Smooth muscle cell (in vitro differentiated cells): ENCODE results near the gene RBFOX1. TPM values are rescaled to one million over a fixed set of nuclear protein-coding genes. Genes with fewer than 3 reads are reported as not detected.

Experiments used
- DNase-seq: peaks from one replicate; lab custom pipeline; 2025; ENCODE audit not compliant: unreplicated experiment; lab: John Stamatoyannopoulos, UW
- H2AFZ ChIP-seq: fragments of 200-600 bp; sonication (generic); 2 replicates; pipeline ENCODE4 v1.6.0; 2016; ENCODE audit warnings: antibody characterized with exemption, low read depth, mild to moderate bottlenecking
- H3F3A ChIP-seq: fragments of 200-600 bp; sonication (generic); 2 replicates; pipeline ENCODE4 v1.6.0; 2017; ENCODE audit warnings: antibody characterized with exemption, low read depth
- H3K27ac ChIP-seq: fragments of 200-600 bp; sonication (generic); 2 replicates; pipeline ENCODE4 v1.5.1; 2016; ENCODE audit warnings: low read depth, mild to moderate bottlenecking
- H3K27me3 ChIP-seq: fragments of 200-600 bp; sonication (generic); 2 replicates; pipeline ENCODE4 v1.6.1; 2016; ENCODE audit warnings: low read depth, mild to moderate bottlenecking
- H3K36me3 ChIP-seq: fragments of 200-600 bp; sonication (generic); 2 replicates; pipeline ENCODE4 v1.5.1; 2016; ENCODE audit warnings: low read depth
- H3K4me1 ChIP-seq: fragments of 200-600 bp; sonication (generic); 2 replicates; pipeline ENCODE4 v1.5.1; 2016; ENCODE audit warnings: low read depth
- H3K4me2 ChIP-seq: fragments of 200-600 bp; sonication (generic); 2 replicates; pipeline ENCODE4 v1.6.0; 2016; ENCODE audit warnings: mild to moderate bottlenecking
- H3K4me3 ChIP-seq: fragments of 200-600 bp; sonication (generic); 2 replicates; pipeline ENCODE4 v1.5.1; 2016; ENCODE audit warnings: mild to moderate bottlenecking
- H3K79me2 ChIP-seq: fragments of 200-600 bp; sonication (generic); 2 replicates; pipeline ENCODE4 v1.6.0; 2016; ENCODE audit warnings: low read depth, mild to moderate bottlenecking
- H3K9ac ChIP-seq: fragments of 200-600 bp; sonication (generic); 2 replicates; pipeline ENCODE4 v1.6.0; 2016; ENCODE audit warnings: low read depth
- H3K9me3 ChIP-seq: fragments of 200-600 bp; sonication (generic); replicated peaks from 2 replicates; pipeline ENCODE4 v1.5.1; 2016; ENCODE audit warnings: low read depth
- H4K20me1 ChIP-seq: fragments of 200-600 bp; sonication (generic); 2 replicates; pipeline ENCODE4 v1.6.0; 2016; ENCODE audit warnings: low read depth
- CTCF ChIP-seq: fragments of 200-600 bp; sonication (generic); IDR thresholded peaks from 2 replicates; pipeline ENCODE4 v1.5.1; 2017; ENCODE audit warnings: borderline replicate concordance, mild to moderate bottlenecking, antibody characterized with exemption; ENCODE audit not compliant: insufficient read depth, poor library complexity, severe bottlenecking
- WGBS: methylation state at CpG from one replicate; pipeline ENCODE4 v1.1.7; 2016; ENCODE audit warnings: low lambda C conversion rate; 5-methylcytosine and 5-hydroxymethylcytosine counted together
- polyA plus RNA-seq: library from polyadenylated mRNA; unstranded; fragments of >200 nt; fragmentation: Nextera tagmentation; extraction: Ambion mirVana; gene quantifications from 2 replicates; pipeline ENCODE4 v1.2.1, GENCODE V29; 2016
- total RNA-seq: library from RNA; depleted of rRNA; stranded (reverse); fragments of >200 nt; gene quantifications from 2 replicates; pipeline ENCODE4 v1.2.3, GENCODE V29; 2014

Gene RBFOX1
- total and polyA plus RNA-seq, 2 experiments from 2014 or later = not detected

DNA sequence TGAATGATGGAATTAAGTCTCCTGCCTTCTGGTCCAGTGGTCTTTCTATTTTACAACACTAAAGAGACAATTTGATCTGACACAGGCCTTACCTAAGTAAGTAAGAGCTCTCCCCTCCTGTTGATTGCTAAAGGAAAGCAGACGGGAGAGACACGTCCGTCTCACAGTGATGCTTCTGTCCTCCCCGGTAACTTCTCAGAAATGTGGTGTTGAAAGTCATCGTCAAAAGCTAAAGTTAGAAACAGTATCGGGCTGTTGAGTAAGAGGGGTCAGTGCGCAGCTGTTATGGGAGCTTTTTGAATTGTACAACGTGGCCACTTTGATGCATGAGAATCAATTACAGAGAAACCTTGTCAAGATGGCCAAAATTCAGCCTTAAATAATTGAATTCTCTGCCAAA lies 1.9 kb upstream of the RBFOX1 start:
- TF ChIP-seq CTCF = no peak
- DNase-seq = no peak
- Histone ChIP-seq H3K4me3 (no peak overlapping the region), H3K9ac (no peak overlapping the region), H3K36me3 (no peaks in the 10 kb centered on the region), H3K9me3 (no peaks in the 10 kb centered on the region), H4K20me1 (no peaks in the 10 kb centered on the region), H3K4me2 (no peak overlapping the region), H3F3A (no peaks in the 10 kb centered on the region), H3K79me2 (no peaks in the 10 kb centered on the region), H3K27me3 (no peaks in the 10 kb centered on the region), H2AFZ (no peak overlapping the region), H3K4me1 (peaks cover 5% of the 10 kb centered on the region), H3K27ac (no peak overlapping the region)
- 89% methylated on average over 8 of the region's 8 CpGs for WGBS

GRCh38 chr16:7331997-7332396 lies 648 bp upstream of the RBFOX1 start:
- Histone ChIP-seq H3K4me3 (no peak overlapping the region), H3K9me3 (no peaks in the 10 kb centered on the region), H3K27me3 (no peaks in the 10 kb centered on the region), H3K79me2 (no peaks in the 10 kb centered on the region), H3K9ac (no peak overlapping the region), H2AFZ (no peak overlapping the region), H3K36me3 (no peaks in the 10 kb centered on the region), H3F3A (no peaks in the 10 kb centered on the region), H4K20me1 (no peaks in the 10 kb centered on the region), H3K27ac (no peak overlapping the region), H3K4me1 (peaks cover 5% of the 10 kb centered on the region), H3K4me2 (no peak overlapping the region)
- DNase-seq = no peak
- 53% methylated on average over 6 of the region's 6 CpGs for WGBS
- no peak for TF ChIP-seq CTCF

DNA sequence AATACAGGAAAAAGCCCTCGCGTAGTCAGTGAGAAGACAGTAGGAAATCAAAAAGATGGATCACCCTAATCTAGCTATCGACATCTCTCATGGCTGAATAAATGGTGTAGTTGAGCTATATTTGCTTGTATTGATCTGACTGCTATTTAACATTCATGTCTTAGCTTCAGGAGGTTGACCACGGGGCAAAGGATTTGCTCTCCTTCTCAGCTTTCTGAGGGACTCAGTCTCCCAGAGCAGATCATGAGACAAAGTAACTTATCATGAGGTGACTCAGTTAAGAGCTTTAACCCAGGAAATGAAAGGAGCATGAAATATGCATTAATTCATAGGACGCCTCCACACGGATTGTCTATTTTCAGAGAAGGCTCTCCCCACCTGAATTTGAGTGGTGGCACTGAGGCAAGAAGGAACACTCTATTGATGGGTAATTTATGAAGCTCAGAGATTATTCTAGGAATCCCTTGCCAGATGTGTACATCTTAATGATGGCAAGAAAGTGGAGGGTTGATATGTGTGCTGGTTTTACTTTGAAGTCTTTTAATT lies 608 bp downstream of the RBFOX1 start:
- H3K4me3 ChIP-seq = no peak overlapping the region
- H3K27me3 ChIP-seq = no peaks in the 10 kb centered on the region
- 83% methylated on average over 6 of the region's 6 CpGs for WGBS
- H3K9me3 ChIP-seq = no peaks in the 10 kb centered on the region
- H2AFZ ChIP-seq = no peak overlapping the region
- no peak for TF ChIP-seq CTCF
- no peak for DNase-seq
- H3K79me2 ChIP-seq = no peaks in the 10 kb centered on the region
- no peak overlapping the region for H3K4me2 ChIP-seq
- H3K4me1 ChIP-seq = peaks cover 5% of the 10 kb centered on the region
- no peaks in the 10 kb centered on the region for H3F3A ChIP-seq
- no peaks in the 10 kb centered on the region for H3K36me3 ChIP-seq
- no peak overlapping the region for H3K27ac ChIP-seq
- no peaks in the 10 kb centered on the region for H4K20me1 ChIP-seq
- no peak overlapping the region for H3K9ac ChIP-seq

GRCh38 chr16:7334801-7335560 lies 2.3 kb downstream of the RBFOX1 start:
- DNase-seq = no peak
- H3K27me3 ChIP-seq = no peaks in the 10 kb centered on the region
- TF ChIP-seq CTCF = no peak
- H3K4me2 ChIP-seq = no peak overlapping the region
- WGBS = 83% methylated on average over 3 of the region's 3 CpGs
- H2AFZ ChIP-seq = no peak overlapping the region
- no peaks in the 10 kb centered on the region for H4K20me1 ChIP-seq
- H3K27ac ChIP-seq = no peak overlapping the region
- H3F3A ChIP-seq = no peaks in the 10 kb centered on the region
- no peaks in the 10 kb centered on the region for H3K36me3 ChIP-seq
- H3K4me1 ChIP-seq = peaks cover 5% of the 10 kb centered on the region
- H3K9me3 ChIP-seq = no peaks in the 10 kb centered on the region
- no peak overlapping the region for H3K4me3 ChIP-seq
- H3K79me2 ChIP-seq = no peaks in the 10 kb centered on the region
- no peak overlapping the region for H3K9ac ChIP-seq
